ENCODE measurements around the gene APOE.

Gene APOE

DNA sequence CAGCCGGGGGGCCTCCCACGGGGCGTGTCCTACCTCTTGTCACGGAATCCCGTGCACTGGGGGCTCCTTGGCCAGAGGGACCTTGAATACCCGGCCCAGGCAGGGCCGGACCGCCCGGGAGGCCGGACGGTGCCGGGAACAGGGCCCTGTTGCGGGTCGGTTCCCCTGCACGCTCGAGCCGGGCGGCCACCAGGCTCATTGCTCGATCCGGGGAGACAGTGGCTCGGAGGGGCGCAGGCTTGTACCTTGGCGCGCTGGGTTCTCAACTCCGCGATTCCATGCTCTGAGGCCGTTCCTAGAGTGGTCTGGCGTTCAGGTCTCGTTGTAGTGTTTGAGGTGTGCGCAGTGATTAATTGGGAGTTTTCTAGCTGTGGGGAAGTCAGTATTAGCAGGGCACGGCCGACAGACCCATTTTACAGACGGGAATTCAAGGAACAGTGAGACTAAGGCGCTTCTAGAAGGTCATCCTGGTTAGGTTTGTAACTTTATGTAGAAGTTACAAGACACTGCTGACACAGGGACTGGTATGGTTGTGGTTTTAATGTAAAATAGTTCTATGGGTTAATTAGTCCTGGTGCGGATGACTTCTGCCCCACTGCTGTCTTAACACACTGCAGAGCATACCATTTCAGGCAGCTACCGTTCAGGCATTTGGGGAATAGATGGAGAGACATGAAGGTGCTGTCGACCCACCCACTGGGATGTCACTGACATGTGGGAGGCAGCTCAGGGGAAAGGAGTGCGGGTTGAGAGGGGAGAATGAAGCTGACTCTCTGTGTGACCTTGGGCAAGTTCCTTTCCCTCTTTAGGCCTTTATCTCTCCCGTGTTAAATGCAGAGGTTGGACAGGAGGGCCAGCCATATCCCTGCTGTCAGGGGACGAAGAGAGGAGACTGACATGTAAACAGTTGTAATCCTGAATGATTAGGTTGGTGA is 50.2 kb downstream of the APOE start:
- DNase-seq, result peak; percentile 7

DNA sequence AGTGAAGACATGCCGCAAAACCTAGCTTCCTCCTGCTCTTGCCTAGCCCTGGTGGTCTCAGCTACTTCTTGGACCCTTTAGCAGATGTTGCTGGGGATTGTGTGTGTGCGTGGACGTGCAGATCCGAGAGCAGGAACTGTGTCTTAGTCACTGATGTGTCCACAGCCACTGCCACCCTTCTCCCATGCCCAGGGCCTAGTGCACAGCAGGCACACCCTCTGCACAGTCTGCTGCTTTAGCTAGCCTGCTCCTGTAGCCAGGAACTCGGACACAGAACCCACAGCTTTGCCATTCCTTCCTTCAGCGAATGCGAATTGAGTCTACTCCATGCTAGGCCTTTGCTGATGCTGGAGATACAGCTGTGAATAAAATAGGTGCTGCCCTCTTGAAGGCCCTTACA is 51.9 kb downstream of the APOE start:
- no peak for DNase-seq

DNA sequence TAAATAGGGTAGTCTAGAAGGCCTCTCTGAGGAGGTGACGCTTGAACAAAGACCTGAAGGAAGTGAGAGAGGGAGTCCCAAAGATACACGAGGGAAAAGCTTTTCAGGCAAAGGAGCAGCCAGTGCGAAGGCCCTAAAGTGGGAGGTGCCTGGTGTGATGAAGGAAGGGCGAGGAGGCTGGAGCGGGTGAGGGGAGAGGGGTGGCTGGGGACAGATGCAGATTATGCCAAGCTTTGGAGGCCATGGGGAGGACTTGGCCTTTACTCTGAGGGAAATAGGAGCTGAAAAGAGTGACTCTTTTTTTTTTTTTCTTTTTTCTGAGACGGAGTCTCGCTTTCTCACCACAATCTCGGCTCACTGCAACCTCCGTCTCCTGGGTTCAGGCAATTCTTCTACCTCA is 52.5 kb downstream of the APOE start:
- DNase-seq, result no peak
